HG03342 (cell line): Measurements from ENCODE around the gene OXGR1.

Experiments used
- ATAC-seq: cut with Tn5 transposase; IDR thresholded peaks from one replicate; pipeline ENCODE4 v1.9.1; 2021; ENCODE audit warnings: mild to moderate bottlenecking, moderate library complexity; ENCODE audit not compliant: unreplicated experiment

Gene OXGR1

DNA sequence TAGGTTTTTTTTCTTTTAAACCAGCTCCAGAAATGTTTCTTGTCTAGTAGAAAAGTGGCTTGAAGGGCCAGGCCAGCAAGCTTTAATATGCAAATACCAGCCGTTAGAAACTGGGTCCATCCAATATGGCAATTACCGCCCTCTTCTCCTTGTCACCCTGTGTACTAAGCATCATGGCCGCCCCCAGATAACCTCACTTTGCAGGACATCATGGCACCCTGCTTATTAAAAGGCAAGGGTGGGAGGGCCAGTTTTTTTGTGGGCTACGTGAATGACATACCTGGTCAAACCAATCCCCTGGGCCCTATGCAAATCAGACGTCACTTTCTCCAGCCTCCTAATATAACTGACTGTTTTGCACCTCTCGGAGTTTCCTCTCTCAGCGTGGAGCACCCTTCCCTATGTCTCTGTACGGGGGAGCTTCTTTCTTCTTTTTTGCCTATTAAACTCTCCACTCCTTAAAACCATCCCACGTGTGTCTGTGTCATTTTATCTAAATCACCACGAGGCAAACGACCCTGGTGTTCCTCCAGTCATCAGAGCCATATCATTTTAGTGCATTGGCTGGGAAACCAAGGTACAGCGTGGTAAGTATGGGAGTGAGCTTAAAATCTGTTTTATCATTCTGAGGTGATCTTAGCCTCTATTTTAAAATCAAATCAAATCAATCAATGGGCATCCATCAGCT lies 27.7 kb downstream of the OXGR1 start:
- no peak for ATAC-seq

DNA sequence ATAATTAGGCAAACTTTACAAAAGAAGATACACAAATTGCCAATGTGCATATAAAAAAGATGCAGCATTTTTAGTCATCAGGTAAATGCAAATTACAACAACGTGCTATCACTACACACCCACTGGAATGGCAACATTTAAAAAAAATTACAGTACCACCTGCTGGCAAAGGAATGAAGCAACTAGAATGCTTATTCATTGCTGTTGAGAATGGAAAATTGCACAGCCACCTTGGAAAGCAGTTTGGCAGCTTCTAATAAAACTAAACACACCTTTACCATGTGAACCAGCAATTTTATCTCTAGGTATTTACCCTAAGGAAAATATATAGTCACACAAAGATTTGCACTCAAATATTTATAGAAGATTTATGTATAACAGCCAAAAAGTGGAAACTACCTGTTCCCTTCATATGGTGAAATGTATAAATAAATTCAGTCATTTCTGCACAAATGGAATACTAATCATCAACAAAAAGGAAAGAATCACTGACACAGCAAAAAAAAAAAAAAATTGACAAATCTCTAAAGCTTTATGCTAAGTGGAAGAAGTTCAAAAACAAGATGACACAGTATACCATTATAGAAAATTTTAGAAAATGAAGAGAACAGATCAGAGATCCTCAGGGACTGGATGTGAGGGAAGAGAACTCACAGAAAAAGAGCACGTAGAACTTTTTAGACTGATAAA lies 30.3 kb downstream of the OXGR1 start:
- ATAC-seq, result no peak

DNA sequence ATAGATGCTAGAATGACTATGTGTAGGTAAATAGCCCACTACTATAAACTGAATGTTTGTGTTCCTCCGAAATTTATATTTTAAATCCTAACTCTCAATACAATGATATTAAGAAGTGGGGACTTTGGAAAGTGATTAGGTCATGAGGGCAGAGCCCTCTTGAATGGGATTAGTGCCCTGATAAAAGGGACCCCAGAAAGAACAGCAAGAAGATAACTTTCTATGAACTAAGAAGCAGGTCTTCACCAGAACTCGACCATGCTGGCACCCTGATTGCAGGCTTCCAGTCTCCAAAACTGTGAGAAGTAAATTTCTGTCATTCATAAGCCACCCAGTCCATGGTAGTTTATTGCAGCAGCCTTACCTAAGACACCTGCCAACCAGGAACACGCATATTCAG lies 33.9 kb downstream of the OXGR1 start:
- ATAC-seq, result no peak

DNA sequence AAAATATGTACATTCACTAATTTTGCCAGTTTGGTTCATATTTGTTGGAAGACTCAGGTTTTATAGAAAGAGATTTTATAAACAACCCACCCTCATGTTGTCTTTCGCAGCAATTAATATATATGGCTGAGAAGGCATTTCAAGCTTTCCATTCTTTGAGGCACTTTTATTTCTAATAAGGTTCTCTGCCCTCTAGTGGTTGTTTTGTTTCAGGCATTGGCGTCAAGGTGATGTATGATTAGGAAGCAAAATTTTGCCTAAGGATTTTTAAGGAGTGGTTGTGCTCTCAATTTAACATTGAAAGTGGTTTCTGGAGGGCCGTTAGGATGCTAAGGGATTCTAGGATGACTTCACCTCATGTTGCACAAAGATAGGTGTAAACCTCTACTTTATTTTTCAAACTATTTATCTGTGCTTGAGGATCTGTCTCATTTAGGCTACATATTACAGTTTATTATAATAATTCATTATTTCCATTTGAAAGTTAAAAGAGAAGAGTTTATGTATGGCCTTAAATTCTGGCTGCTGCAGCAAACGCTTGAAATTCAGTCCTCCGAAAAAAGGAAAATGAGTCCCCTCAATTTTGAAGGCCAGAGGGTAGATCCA lies 35.9 kb downstream of the OXGR1 start:
- ATAC-seq, result peak; percentile 67

DNA sequence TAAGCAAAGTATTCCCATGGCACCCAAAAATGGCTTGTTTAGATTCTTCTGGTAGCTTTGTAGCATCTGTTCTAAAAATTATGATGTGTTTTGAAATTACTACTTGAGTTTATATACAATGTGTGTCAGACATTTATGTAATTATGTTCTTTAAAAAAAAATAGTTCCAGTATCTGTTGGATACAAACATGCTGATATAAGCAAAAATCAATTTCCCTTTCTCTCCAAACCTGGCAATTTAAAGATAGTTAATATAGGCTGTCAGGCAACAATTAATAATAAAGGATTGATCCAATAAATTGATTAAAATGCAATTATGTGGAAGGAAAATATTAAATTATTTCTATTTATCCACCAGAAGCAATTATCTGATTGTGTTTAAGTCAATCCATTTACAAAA lies 41.7 kb downstream of the OXGR1 start:
- ATAC-seq, result no peak

- ATAC-seq, result no peak
Observed at GRCh38 chr13:96948127-96948526, 46.1 kb downstream of the OXGR1 start.

- ATAC-seq, result no peak
Observed at GRCh38 chr13:96947343-96947910, 46.8 kb downstream of the OXGR1 start.

- ATAC-seq, result no peak
Observed at GRCh38 chr13:96946709-96947311, 47.5 kb downstream of the OXGR1 start.

DNA sequence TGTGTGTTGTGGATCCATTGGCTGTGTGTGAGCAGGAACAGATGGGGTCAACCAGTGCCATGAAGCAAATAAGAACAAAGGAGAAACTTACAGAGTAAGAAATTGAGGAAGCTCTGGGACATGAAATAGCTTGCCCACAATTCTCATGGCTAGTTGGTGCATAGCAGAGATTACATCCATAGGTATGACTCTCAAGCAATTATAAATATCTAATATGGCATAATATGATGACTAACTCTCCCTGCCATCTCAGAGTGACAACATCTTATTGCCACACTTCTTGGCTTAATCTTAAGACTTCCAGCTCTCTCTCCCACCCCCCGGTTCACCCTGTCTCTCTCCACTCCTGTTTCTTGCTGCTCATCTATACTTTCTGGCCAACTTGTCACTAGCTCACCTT lies 53.3 kb downstream of the OXGR1 start:
- ATAC-seq, result no peak

GRCh38 chr13:96935901-96936300 lies 58.4 kb downstream of the OXGR1 start:
- no peak for ATAC-seq
